A549 (cell line): ENCODE results near the gene SLC25A24. TPM values are rescaled to one million over a fixed set of nuclear protein-coding genes. Genes with fewer than 3 reads are reported as not detected.

Experiments used
- ATAC-seq, 2 experiments: fragments of 200-7000 bp in 1 of 2; fragments of >200 bp in 1 of 2; cut with Nextera tagmentation in 1 of 2; cut with Tn5 transposase in 1 of 2; 3 replicates each; pipeline versions ENCODE4 v1.8.0 to v1.9.1; 2018 to 2020; ENCODE audit warnings: mild to moderate bottlenecking in 1 of 2, moderate library complexity in 1 of 2
- CTCF ChIA-PET: fragments of 300-600 bp; sonication (Branson Sonifier 250); formaldehyde crosslinking; extraction: SDS; loops from one replicate; lab custom pipeline; 2021; ENCODE audit warnings: antibody characterized with exemption, inconsistent platforms; lab: Yijun Ruan, JAX
- POLR2A ChIA-PET: fragments of 350-600 bp; formaldehyde crosslinking; extraction: SDS; loops from one replicate; lab custom pipeline; 2021; ENCODE audit warnings: antibody characterized with exemption, inconsistent platforms; lab: Yijun Ruan, JAX
- DNase-seq, 2 experiments: peaks; one replicate each; pipeline versions ENCODE4 v3.0.0 to v3.0.0-alpha.2; 2011 to 2016; ENCODE audit warnings: low read depth in 1 of 2, low spot score in 1 of 2
- FAIRE-seq: peaks from 2 replicates; lab custom pipeline; 2011; peaks lifted over from hg19 to GRCh38; lab: Jason Lieb, UNC
- H3K27ac ChIP-seq, 2 experiments: fragments of >200 bp; sonication (Bioruptor Twin); formaldehyde crosslinking; 3 replicates each; pipeline ENCODE4 v1.5.1; 2016 to 2017
- H3K4me1 ChIP-seq: fragments of >200 bp; sonication (Bioruptor Twin); formaldehyde crosslinking; 3 replicates; pipeline ENCODE4 v1.6.1; 2016
- H3K4me2 ChIP-seq: fragments of >200 bp; sonication (Bioruptor Twin); formaldehyde crosslinking; 3 replicates; pipeline ENCODE4 v1.6.1; 2016
- H3K4me3 ChIP-seq: fragments of >200 bp; sonication (Bioruptor Twin); formaldehyde crosslinking; 3 replicates; pipeline ENCODE4 v1.5.1; 2016
- H3K9me3 ChIP-seq: fragments of >200 bp; sonication (Bioruptor Twin); formaldehyde crosslinking; 3 replicates; pipeline ENCODE4 v1.6.1; 2016
- CBX2 ChIP-seq: fragments of 200-600 bp; sonication (generic); IDR thresholded peaks from 2 replicates; pipeline ENCODE4 v1.6.1; 2016; ENCODE audit warnings: low read depth, mild to moderate bottlenecking, borderline replicate concordance
- CBX8 ChIP-seq: fragments of 200-600 bp; sonication (generic); IDR thresholded peaks from 2 replicates; pipeline ENCODE4 v1.6.1; 2016
- CEBPB ChIP-seq, 2 experiments: fragments of >200 bp in 1 of 2; sonication (Bioruptor Twin) in 1 of 2; formaldehyde crosslinking in 1 of 2; IDR thresholded peaks; 2 replicates each; pipeline ENCODE4 v1.6.1; 2012 to 2016
- CHD4 ChIP-seq: fragments of 200-600 bp; sonication (generic); IDR thresholded peaks from 2 replicates; pipeline ENCODE4 v1.6.1; 2016; ENCODE audit warnings: antibody characterized with exemption, mild to moderate bottlenecking, borderline replicate concordance
- E2F6 ChIP-seq: IDR thresholded peaks from 2 replicates; pipeline ENCODE4 v1.6.1; 2012; ENCODE audit warnings: low read depth, borderline replicate concordance
- EHF ChIP-seq: fragments of 250-450 bp; sonication (Bioruptor Pico); IDR thresholded peaks from 2 replicates; pipeline ENCODE4 v1.5.0; 2020; ENCODE audit warnings: mild to moderate bottlenecking
- EHMT2 ChIP-seq: fragments of 200-600 bp; sonication (generic); IDR thresholded peaks from 2 replicates; pipeline ENCODE4 v1.6.1; 2016; ENCODE audit warnings: antibody characterized with exemption, low read depth, mild to moderate bottlenecking, moderate library complexity
- EP300 ChIP-seq, 2 experiments: fragments of >200 bp; sonication (Bioruptor Twin); formaldehyde crosslinking; IDR thresholded peaks; 2 replicates in 1 of 2; 3 replicates in 1 of 2; pipeline ENCODE4 v1.6.1; 2016 to 2017
- ESRRA ChIP-seq: fragments of 150-350 bp; IDR thresholded peaks from 2 replicates; pipeline ENCODE4 v1.6.1; 2014; ENCODE audit warnings: mild to moderate bottlenecking, low read length, borderline replicate concordance
- FOSB ChIP-seq: fragments of 250-450 bp; sonication (Bioruptor Pico); IDR thresholded peaks from 2 replicates; pipeline ENCODE4 v1.5.0; 2020; ENCODE audit warnings: mild to moderate bottlenecking, moderate library complexity
- FOSL2 ChIP-seq, 2 experiments: fragments of 450-650 bp in 1 of 2; fragments of >200 bp in 1 of 2; sonication (Bioruptor Twin) in 1 of 2; formaldehyde crosslinking; IDR thresholded peaks; 2 replicates each; pipeline versions ENCODE4 v1.5.0 to v1.6.1; 2016 to 2020; ENCODE audit warnings: mild to moderate bottlenecking in 1 of 2, moderate library complexity in 1 of 2
- HEYL ChIP-seq: fragments of 250-450 bp; sonication (Bioruptor Pico); IDR thresholded peaks from 2 replicates; pipeline ENCODE4 v1.8.0; 2021; ENCODE audit warnings: mild to moderate bottlenecking, moderate library complexity
- HOXA7 ChIP-seq: fragments of 250-450 bp; sonication (Bioruptor Pico); IDR thresholded peaks from 2 replicates; pipeline ENCODE4 v1.5.0; 2020; ENCODE audit warnings: mild to moderate bottlenecking, moderate library complexity
- HOXB13 ChIP-seq: fragments of 250-450 bp; sonication (Bioruptor Pico); IDR thresholded peaks from 2 replicates; pipeline ENCODE4 v1.5.0; 2020; ENCODE audit warnings: low read depth, mild to moderate bottlenecking, moderate library complexity
- JUN ChIP-seq, 2 experiments: fragments of >200 bp; sonication (Bioruptor Twin); formaldehyde crosslinking; IDR thresholded peaks; 2 replicates in 1 of 2; 3 replicates in 1 of 2; pipeline ENCODE4 v1.6.1; 2016 to 2017
- KDM5A ChIP-seq: fragments of 200-600 bp; sonication (generic); IDR thresholded peaks from 2 replicates; pipeline ENCODE4 v1.6.1; 2016; ENCODE audit warnings: antibody characterized with exemption, mild to moderate bottlenecking
- MAFK ChIP-seq: fragments of 450-650 bp; IDR thresholded peaks from 2 replicates; pipeline ENCODE4 v1.6.1; 2014; ENCODE audit not compliant: partially characterized antibody
- MAZ ChIP-seq: fragments of 150-350 bp; IDR thresholded peaks from 2 replicates; pipeline ENCODE4 v1.6.1; 2014; ENCODE audit warnings: antibody characterized with exemption, low read depth, low read length, borderline replicate concordance
- NFE2L2 ChIP-seq: fragments of 150-350 bp; conservative IDR thresholded peaks from 2 replicates; pipeline ENCODE4 v1.6.1; 2014; ENCODE audit warnings: low read length
- NPAS2 ChIP-seq: fragments of 250-450 bp; sonication (Bioruptor Pico); IDR thresholded peaks from 2 replicates; pipeline ENCODE4 v1.8.0; 2022; ENCODE audit warnings: mild to moderate bottlenecking, moderate library complexity, borderline replicate concordance
- PHF8 ChIP-seq: fragments of 200-600 bp; sonication (generic); IDR thresholded peaks from 2 replicates; pipeline ENCODE4 v1.6.1; 2016; ENCODE audit warnings: low read depth, mild to moderate bottlenecking, antibody characterized with exemption, moderate library complexity, borderline replicate concordance
- POLR2AphosphoS2 ChIP-seq: conservative IDR thresholded peaks from 2 replicates; pipeline ENCODE4 v1.6.1; 2012; ENCODE audit warnings: low read length, improper control_type of control experiment, inconsistent platforms
- RAD21 ChIP-seq, 2 experiments: fragments of >200 bp in 1 of 2; sonication (Bioruptor Twin) in 1 of 2; formaldehyde crosslinking in 1 of 2; IDR thresholded peaks in 1 of 2; conservative IDR thresholded peaks in 1 of 2; 2 replicates in 1 of 2; 3 replicates in 1 of 2; pipeline ENCODE4 v1.6.1; 2012 to 2018; ENCODE audit warnings: inconsistent platforms in 1 of 2
- RARB ChIP-seq: fragments of 250-450 bp; sonication (Bioruptor Pico); IDR thresholded peaks from 2 replicates; pipeline ENCODE4 v1.8.0; 2021; ENCODE audit warnings: mild to moderate bottlenecking, moderate library complexity
- RFX5 ChIP-seq: fragments of 450-650 bp; IDR thresholded peaks from 2 replicates; pipeline ENCODE4 v1.7.1; 2014; ENCODE audit warnings: antibody characterized with exemption, mild to moderate bottlenecking, moderate library complexity
- SMC3 ChIP-seq: fragments of >200 bp; sonication (Bioruptor Twin); formaldehyde crosslinking; IDR thresholded peaks from 3 replicates; pipeline ENCODE4 v1.6.1; 2018; ENCODE audit warnings: inconsistent platforms
- SREBF2 ChIP-seq: fragments of 450-650 bp; IDR thresholded peaks from 2 replicates; pipeline ENCODE4 v1.6.1; 2014; ENCODE audit warnings: mild to moderate bottlenecking, moderate library complexity
- TP53 ChIP-seq: fragments of 250-450 bp; sonication (Bioruptor Pico); IDR thresholded peaks from 2 replicates; pipeline ENCODE4 v1.5.0; 2021; ENCODE audit warnings: mild to moderate bottlenecking, moderate library complexity
- ZC3H11A ChIP-seq: fragments of 450-650 bp; IDR thresholded peaks from 2 replicates; pipeline ENCODE4 v1.6.1; 2014; ENCODE audit warnings: antibody characterized with exemption, mild to moderate bottlenecking
- ZNF302 ChIP-seq: fragments of 250-450 bp; sonication (Bioruptor Pico); IDR thresholded peaks from 2 replicates; pipeline ENCODE4 v1.9.0; 2021; ENCODE audit warnings: inconsistent platforms, mild to moderate bottlenecking, moderate library complexity
- WGBS: methylation state at CpG from one replicate; pipeline ENCODE4 v1.1.6; 2017; ENCODE audit errors: missing lambda C conversion rate; 5-methylcytosine and 5-hydroxymethylcytosine counted together
- polyA minus RNA-seq: library from RNA; depleted of rRNA, polyadenylated mRNA; stranded (reverse); fragments of >200 nt; gene quantifications from 2 replicates; pipeline ENCODE4 v1.2.3, GENCODE V29; 2011; rRNA and poly(A)+ RNA removed
- polyA plus RNA-seq, 4 experiments: library from polyadenylated mRNA; depleted of rRNA in 3 of 4; stranded (reverse); fragments of >200 nt; fragmentation: RNase III in 1 of 4; extraction: RNeasy Plus Mini Kit Qiagen cat#74134 plus additional on column Dnase treatment in 1 of 4; gene quantifications; 2 replicates in 3 of 4; 3 replicates in 1 of 4; pipeline ENCODE4 v1.2.3, GENCODE V29; 2011 to 2017
- TF ChIP-seq, protein P1 (sequence below): fragments of 150-350 bp; IDR thresholded peaks from 2 replicates; pipeline ENCODE4 v1.6.1; 2014; ENCODE audit warnings: low read depth, mild to moderate bottlenecking, low read length
- TF ChIP-seq, protein P2 (sequence below): fragments of >200 bp; sonication (Bioruptor Twin); formaldehyde crosslinking; IDR thresholded peaks from 3 replicates; pipeline ENCODE4 v1.5.1; 2016
- TF ChIP-seq, protein P3 (sequence below): fragments of >200 bp; sonication (Bioruptor Twin); formaldehyde crosslinking; IDR thresholded peaks from 2 replicates; pipeline ENCODE4 v1.6.1; 2016
- TF ChIP-seq, protein P4 (sequence below): IDR thresholded peaks from 2 replicates; pipeline ENCODE4 v1.6.1; 2012
- TF ChIP-seq, protein P5 (sequence below): fragments of 250-450 bp; sonication (Bioruptor Pico); IDR thresholded peaks from 2 replicates; pipeline ENCODE4 v1.5.0; 2020; ENCODE audit warnings: low read depth, mild to moderate bottlenecking, moderate library complexity

Gene SLC25A24
- 34.2 and 45.6 TPM in 2 replicates for polyA plus RNA-seq (2011; rRNA removed)
- polyA plus RNA-seq (2012; cell fraction: cytosol; rRNA removed), result 9.3 and 11.3 TPM in 2 replicates
- polyA plus RNA-seq (2012; cell fraction: nucleus; rRNA removed), result 5.1 and 6.6 TPM in 2 replicates
- polyA plus RNA-seq (2017; fragmentation: RNase III; extraction: RNeasy Plus Mini Kit Qiagen cat#74134 plus additional on column Dnase treatment), result 24.1 to 25.5 TPM (median 25.3 TPM) in 3 replicates
- 14.3 and 15.1 TPM in 2 replicates for polyA minus RNA-seq

DNA sequence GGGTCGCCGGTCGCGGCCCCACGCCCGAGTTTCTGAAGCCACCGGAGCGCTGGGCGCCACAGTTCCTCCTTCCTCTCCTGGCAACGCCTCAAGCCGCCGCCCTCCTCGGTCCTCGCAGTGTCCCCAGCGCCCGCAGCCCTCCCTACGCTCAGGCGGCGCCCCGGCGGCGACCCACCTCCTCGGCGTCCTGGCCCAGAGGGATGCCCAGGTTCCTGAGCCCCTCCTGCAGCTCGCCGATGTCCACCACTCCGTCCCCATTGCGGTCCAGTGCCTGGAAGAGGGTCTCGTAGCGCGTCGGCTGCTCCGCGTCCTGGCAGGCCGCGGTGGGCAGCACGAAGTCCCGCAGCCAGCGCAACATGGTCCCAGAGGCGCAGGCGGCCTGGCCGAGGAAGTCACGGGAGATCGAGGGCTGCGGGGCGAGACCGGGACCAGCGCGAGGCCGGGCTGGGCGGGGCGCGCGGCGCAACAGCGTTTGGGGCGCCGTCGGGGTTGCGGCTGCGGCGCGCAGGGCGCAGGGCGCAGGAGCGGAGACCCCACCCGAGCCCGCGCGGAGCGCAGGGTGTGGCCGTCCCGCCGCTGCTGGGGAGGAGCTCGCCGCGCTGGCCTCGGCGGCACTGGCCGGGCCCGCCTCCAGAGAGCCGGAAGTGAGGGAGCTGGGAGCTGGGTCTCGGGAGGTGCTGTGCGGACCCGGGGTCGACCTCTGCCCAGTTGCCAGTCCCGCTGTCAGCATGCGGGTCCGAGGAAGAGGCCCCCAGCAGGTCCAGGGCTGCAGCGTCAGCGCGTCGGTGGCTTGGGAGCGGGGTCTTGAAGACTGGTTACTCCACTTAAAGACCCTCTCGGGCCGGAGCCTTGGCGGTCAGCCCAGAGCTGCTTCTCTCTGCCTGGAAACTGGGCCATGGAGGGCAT lies at the start of gene SLC25A24:
TSS of gene SLC25A24 (minus strand) at position 563 of the 906 bp plus-strand sequence. CDS start at position 358, 205 bp downstream.
- CTCF ChIA-PET, result interaction anchor here (0.8 to 2.5 kb wide), 6 partner anchors 11 to 74 kb away, joined by 3 to 9 read pairs (median 4); no protein-coding TSS in a partner anchor
- WGBS, result 2% methylated on average over 6 of the region's 97 CpGs
- H3K4me2 ChIP-seq, result peak within 1 kb of the TSS; percentile 78
- H3K4me3 ChIP-seq, result peak within 1 kb of the TSS; percentile 75
- POLR2A ChIA-PET, result interaction anchor here (0.7 to 1.7 kb wide), 9 partner anchors 9 to 492 kb away, joined by 3 to 13 read pairs (median 6); partner anchors contain the start of genes EEIG2, HENMT1 and PRPF38B
- H3K9me3 ChIP-seq, result peaks cover 4% of the 10 kb centered on the region; the same call in 2 of the 3 replicates
- H3K27ac ChIP-seq, result peak within 1 kb of the TSS; percentile 94 to 98
- ATAC-seq, result peak; percentile 96 to 98
- peak; percentile 76 to 78 for DNase-seq
- peaks cover 16% of the 10 kb centered on the region; the same call in 1 of the 3 replicates for H3K4me1 ChIP-seq
- FAIRE-seq, result no peak
- TF ChIP-seq SMC3 (no peak), POLR2AphosphoS2 (no peak), PHF8 (peak; percentile 49; the same call in 1 of the 2 replicates), KDM5A (no peak), EHMT2 (no peak), E2F6 (no peak; the same call in 1 of the 2 replicates), MAFK (no peak), EP300 (IDR thresholded peaks at IDR 0.05) (no peak), ZC3H11A (no peak), ZNF302 (CRISPR knock-in tag) (no peak), CHD4 (no peak), RFX5 (no peak), NPAS2 (CRISPR knock-in tag) (no peak), FOSL2 (IDR thresholded peaks at IDR 0.05) (no peak), FOSL2 (CRISPR knock-in tag; IDR thresholded peaks at IDR 0.05) (no peak), JUN (IDR thresholded peaks at IDR 0.05) (peak in 1 of 2 experiments; percentile 78; a peak in 2 of 5 replicates), FOSB (CRISPR knock-in tag) (no peak), RARB (no peak), HOXB13 (CRISPR knock-in tag) (no peak), SREBF2 (no peak), RAD21 (conservative IDR thresholded peaks at IDR 0.05 in 1 of 2, IDR thresholded peaks at IDR 0.05 in 1 of 2) (no peak), MAZ (no peak), CBX8 (no peak), HOXA7 (CRISPR knock-in tag) (no peak), NFE2L2 (no peak), EHF (no peak), CEBPB (IDR thresholded peaks at IDR 0.05) (no peak), TP53 (CRISPR knock-in tag) (no peak), ESRRA (no peak), CBX2 (no peak), HEYL (CRISPR knock-in tag) (no peak)
- TF ChIP-seq, protein P1, sequence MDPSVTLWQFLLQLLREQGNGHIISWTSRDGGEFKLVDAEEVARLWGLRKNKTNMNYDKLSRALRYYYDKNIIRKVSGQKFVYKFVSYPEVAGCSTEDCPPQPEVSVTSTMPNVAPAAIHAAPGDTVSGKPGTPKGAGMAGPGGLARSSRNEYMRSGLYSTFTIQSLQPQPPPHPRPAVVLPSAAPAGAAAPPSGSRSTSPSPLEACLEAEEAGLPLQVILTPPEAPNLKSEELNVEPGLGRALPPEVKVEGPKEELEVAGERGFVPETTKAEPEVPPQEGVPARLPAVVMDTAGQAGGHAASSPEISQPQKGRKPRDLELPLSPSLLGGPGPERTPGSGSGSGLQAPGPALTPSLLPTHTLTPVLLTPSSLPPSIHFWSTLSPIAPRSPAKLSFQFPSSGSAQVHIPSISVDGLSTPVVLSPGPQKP, result no peak
- TF ChIP-seq, protein P2, sequence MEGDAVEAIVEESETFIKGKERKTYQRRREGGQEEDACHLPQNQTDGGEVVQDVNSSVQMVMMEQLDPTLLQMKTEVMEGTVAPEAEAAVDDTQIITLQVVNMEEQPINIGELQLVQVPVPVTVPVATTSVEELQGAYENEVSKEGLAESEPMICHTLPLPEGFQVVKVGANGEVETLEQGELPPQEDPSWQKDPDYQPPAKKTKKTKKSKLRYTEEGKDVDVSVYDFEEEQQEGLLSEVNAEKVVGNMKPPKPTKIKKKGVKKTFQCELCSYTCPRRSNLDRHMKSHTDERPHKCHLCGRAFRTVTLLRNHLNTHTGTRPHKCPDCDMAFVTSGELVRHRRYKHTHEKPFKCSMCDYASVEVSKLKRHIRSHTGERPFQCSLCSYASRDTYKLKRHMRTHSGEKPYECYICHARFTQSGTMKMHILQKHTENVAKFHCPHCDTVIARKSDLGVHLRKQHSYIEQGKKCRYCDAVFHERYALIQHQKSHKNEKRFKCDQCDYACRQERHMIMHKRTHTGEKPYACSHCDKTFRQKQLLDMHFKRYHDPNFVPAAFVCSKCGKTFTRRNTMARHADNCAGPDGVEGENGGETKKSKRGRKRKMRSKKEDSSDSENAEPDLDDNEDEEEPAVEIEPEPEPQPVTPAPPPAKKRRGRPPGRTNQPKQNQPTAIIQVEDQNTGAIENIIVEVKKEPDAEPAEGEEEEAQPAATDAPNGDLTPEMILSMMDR, result no peak
- TF ChIP-seq, protein P3, sequence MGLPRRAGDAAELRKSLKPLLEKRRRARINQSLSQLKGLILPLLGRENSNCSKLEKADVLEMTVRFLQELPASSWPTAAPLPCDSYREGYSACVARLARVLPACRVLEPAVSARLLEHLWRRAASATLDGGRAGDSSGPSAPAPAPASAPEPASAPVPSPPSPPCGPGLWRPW, result no peak
- TF ChIP-seq, protein P4, sequence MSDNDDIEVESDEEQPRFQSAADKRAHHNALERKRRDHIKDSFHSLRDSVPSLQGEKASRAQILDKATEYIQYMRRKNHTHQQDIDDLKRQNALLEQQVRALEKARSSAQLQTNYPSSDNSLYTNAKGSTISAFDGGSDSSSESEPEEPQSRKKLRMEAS, result peak; percentile 33
- TF ChIP-seq, protein P5, sequence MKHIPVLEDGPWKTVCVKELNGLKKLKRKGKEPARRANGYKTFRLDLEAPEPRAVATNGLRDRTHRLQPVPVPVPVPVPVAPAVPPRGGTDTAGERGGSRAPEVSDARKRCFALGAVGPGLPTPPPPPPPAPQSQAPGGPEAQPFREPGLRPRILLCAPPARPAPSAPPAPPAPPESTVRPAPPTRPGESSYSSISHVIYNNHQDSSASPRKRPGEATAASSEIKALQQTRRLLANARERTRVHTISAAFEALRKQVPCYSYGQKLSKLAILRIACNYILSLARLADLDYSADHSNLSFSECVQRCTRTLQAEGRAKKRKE, result no peak
